Glutamatergic neuron (in vitro differentiated cells): ENCODE measurements around the gene FBLN5. TPM values are rescaled to one million over a fixed set of nuclear protein-coding genes. Genes with fewer than 3 reads are reported as not detected.

Experiments used
- DNase-seq: peaks from one replicate; pipeline ENCODE4 v3.0.0; 2022
- H3K27ac Mint-ChIP-seq: one replicate; pipeline ENCODE4 v1.8.0; 2020; ENCODE audit warnings: mild to moderate bottlenecking, mixed read lengths, inconsistent platforms; ENCODE audit not compliant: unreplicated experiment
- H3K27me3 Mint-ChIP-seq: one replicate; pipeline ENCODE4 v1.8.0; 2020; ENCODE audit warnings: mild to moderate bottlenecking, moderate library complexity, mixed read lengths, inconsistent platforms; ENCODE audit not compliant: unreplicated experiment
- H3K36me3 Mint-ChIP-seq: one replicate; pipeline ENCODE4 v1.8.0; 2020; ENCODE audit warnings: mild to moderate bottlenecking, mixed read lengths, inconsistent platforms; ENCODE audit not compliant: unreplicated experiment
- H3K4me1 Mint-ChIP-seq: one replicate; pipeline ENCODE4 v1.8.0; 2020; ENCODE audit warnings: mild to moderate bottlenecking, low read depth, mixed read lengths, inconsistent platforms; ENCODE audit not compliant: unreplicated experiment
- H3K4me3 Mint-ChIP-seq: one replicate; pipeline ENCODE4 v1.8.0; 2020; ENCODE audit warnings: mild to moderate bottlenecking, mixed read lengths, inconsistent platforms; ENCODE audit not compliant: unreplicated experiment
- H3K9me3 Mint-ChIP-seq: one replicate; pipeline ENCODE4 v1.8.0; 2020; ENCODE audit warnings: mild to moderate bottlenecking, moderate library complexity, mixed read lengths, inconsistent platforms; ENCODE audit not compliant: unreplicated experiment
- total RNA-seq: library from RNA; stranded (reverse); fragmentation: NEBNext Ultra II Directional; extraction: Animal tissue kit (Norgen Biotek cat#: 25700); gene quantifications from one replicate; pipeline ENCODE4 v1.2.1, GENCODE V29; 2021; ENCODE audit not compliant: unreplicated experiment
- TF ChIP-seq, protein P1 (sequence below): fragments of 200-600 bp; sonication (generic); IDR thresholded peaks from one replicate; pipeline ENCODE4 v1.5.0; 2021; ENCODE audit not compliant: partially characterized antibody, unreplicated experiment

Gene FBLN5
- total RNA-seq, 1 donor from 2014 or later = not detected

DNA sequence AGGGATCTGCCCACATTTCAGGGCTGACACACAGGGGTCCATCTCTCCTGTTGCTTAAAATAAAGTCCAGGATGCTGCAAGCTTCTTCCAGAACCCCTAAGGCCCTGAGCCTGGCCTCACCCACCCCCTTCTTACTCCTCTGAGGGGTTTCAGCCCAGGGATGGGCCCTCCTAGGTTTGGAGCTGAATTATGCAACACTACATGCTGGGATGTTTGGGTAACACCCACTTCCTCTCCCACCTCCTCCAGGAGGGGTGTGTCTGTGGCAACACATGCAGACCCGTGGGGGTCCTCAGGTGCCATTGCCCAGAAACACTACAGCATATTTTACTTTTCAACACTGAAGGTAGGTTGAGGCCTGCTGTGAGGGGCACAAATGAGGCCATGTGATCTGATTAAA is 5.4 kb downstream of the FBLN5 start:
- no peaks in the 10 kb centered on the region for H3K9me3 Mint-ChIP-seq
- TF ChIP-seq, protein P1, sequence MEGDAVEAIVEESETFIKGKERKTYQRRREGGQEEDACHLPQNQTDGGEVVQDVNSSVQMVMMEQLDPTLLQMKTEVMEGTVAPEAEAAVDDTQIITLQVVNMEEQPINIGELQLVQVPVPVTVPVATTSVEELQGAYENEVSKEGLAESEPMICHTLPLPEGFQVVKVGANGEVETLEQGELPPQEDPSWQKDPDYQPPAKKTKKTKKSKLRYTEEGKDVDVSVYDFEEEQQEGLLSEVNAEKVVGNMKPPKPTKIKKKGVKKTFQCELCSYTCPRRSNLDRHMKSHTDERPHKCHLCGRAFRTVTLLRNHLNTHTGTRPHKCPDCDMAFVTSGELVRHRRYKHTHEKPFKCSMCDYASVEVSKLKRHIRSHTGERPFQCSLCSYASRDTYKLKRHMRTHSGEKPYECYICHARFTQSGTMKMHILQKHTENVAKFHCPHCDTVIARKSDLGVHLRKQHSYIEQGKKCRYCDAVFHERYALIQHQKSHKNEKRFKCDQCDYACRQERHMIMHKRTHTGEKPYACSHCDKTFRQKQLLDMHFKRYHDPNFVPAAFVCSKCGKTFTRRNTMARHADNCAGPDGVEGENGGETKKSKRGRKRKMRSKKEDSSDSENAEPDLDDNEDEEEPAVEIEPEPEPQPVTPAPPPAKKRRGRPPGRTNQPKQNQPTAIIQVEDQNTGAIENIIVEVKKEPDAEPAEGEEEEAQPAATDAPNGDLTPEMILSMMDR = no peak
- peaks cover 5% of the 10 kb centered on the region for H3K27me3 Mint-ChIP-seq
- no peaks in the 10 kb centered on the region for H3K36me3 Mint-ChIP-seq
- no peak overlapping the region for H3K27ac Mint-ChIP-seq
- no peak for DNase-seq
- H3K4me1 Mint-ChIP-seq = peaks cover 3% of the 10 kb centered on the region
- H3K4me3 Mint-ChIP-seq = no peak overlapping the region

DNA sequence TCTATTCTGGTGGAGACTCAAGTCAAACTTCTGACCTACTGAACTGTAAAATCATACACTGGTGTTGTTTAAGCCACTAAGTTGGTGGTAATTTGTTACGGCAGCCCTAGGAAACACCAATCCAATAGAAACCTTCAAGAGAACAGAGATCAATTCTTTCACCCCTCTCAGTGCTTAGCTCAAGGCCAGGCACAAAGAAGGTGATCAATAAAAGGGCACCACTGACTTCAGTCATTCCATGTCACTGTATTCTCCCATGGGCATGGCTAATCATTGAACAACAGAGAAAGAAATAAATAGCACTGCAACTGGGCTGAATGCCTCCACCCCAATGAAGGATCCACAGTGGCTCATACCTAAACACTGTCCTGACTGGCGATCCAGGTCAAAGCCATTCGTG is 7.3 kb downstream of the FBLN5 start:
- TF ChIP-seq, protein P1 = no peak
- H3K4me3 Mint-ChIP-seq = no peak overlapping the region
- H3K27me3 Mint-ChIP-seq = no peaks in the 10 kb centered on the region
- H3K36me3 Mint-ChIP-seq = no peaks in the 10 kb centered on the region
- H3K9me3 Mint-ChIP-seq = no peaks in the 10 kb centered on the region
- DNase-seq = no peak
- H3K27ac Mint-ChIP-seq = no peak overlapping the region
- no peaks in the 10 kb centered on the region for H3K4me1 Mint-ChIP-seq

DNA sequence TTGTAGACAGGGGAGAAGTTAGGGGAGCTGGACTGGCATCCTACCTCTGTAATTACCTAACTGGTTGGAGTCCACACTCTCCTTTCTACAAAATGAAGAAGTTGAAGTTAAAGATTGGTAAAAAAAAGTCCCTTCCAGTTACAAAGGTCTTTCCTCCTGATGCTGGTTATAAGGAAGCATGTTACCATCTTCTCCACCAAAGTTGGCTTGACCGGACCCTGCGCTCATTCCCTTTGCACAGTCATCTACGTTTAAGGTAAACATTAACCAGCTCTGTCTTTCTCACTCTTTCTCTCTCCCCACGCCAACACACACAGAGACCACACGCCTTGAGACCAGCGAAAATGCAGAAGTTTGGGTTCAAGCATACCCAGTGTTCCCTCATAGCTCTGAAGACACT is 11.9 kb downstream of the FBLN5 start:
- Mint-ChIP-seq H3K4me1 (no peaks in the 10 kb centered on the region), H3K9me3 (no peaks in the 10 kb centered on the region), H3K4me3 (no peak overlapping the region), H3K27ac (no peak overlapping the region), H3K27me3 (no peaks in the 10 kb centered on the region), H3K36me3 (no peaks in the 10 kb centered on the region)
- DNase-seq = no peak
- TF ChIP-seq, protein P1 = no peak

DNA sequence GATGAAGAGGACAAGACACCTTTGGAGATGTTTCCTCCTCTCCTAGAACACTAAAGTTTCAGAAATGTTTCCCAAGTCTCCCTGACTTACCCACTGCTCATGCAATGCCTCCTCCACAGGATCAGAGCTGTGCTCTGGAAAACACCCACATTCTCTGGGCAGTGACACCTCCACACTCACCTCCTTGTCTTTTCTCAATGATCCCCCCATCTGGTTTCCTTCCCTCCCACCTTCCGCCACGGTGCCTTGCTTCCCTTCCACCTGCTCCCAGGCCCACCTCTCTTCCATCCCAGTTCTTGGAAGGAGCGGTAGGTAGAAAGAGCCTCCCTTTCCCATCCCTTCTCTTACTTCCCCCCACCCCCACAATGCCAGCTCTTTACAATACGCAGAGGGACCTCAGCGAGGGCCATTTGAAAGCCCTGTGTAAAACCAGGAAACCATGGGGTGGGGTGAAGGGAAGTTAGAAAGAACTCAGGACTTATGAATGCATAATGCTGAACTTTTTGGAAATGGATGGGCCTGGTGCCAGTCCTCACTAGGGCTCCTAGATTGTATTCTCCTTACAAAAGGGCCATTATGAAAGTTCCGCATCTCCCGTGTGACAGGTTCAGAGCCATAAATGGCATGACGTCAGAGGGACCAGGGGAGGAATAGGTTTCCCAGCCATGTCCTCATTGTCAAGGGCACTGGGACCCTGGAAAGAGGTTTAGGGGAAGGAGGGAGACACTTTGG is 12.8 kb downstream of the FBLN5 start:
- TF ChIP-seq, protein P1 = no peak
- Mint-ChIP-seq H3K27me3 (no peaks in the 10 kb centered on the region), H3K36me3 (no peaks in the 10 kb centered on the region), H3K4me3 (no peak overlapping the region), H3K27ac (no peak overlapping the region), H3K4me1 (no peaks in the 10 kb centered on the region), H3K9me3 (no peaks in the 10 kb centered on the region)
- no peak for DNase-seq

DNA sequence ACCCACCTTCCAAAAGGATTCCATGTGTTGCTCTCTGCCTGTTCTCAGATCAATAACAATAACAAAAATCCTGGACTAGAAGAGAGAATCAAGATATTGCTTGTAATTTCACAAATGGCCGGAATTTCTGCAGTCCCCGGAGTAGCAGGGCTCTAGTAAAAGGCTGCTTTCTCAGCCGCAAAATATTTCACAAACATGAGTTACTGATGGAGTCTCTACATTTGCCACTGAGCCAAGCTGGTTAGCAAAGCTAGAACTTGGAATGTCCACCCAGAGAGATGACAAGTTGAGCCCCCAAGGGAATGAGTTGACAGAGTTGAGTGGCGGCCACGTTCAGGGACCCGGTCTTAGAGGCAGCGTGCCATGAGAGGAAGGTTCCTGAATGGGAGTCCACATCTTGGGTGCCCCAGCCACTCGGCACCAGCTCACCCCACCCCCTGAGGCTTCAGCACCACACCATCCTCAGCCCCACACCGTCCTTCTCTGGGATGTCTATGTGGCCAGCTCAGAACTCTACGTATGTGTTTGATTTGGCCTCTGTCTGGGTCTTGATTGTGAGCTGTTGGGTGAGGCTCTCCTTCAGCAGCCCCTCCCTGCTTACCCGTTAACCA is 15.9 kb downstream of the FBLN5 start:
- H3K27ac Mint-ChIP-seq = no peak overlapping the region
- H3K9me3 Mint-ChIP-seq = no peaks in the 10 kb centered on the region
- TF ChIP-seq, protein P1 = no peak
- H3K4me1 Mint-ChIP-seq = no peaks in the 10 kb centered on the region
- no peak overlapping the region for H3K4me3 Mint-ChIP-seq
- DNase-seq = no peak
- no peaks in the 10 kb centered on the region for H3K36me3 Mint-ChIP-seq
- peaks cover 2% of the 10 kb centered on the region for H3K27me3 Mint-ChIP-seq
